Neural crest cell (in vitro differentiated cells): ENCODE results near the gene SCAMP5. TPM values are rescaled to one million over a fixed set of nuclear protein-coding genes. Genes with fewer than 3 reads are reported as not detected.

ENCODE experiments used
- DNase-seq: peaks from one replicate; pipeline ENCODE4 v3.0.0; 2021; ENCODE audit warnings: low read depth, mixed read lengths, low spot score
- H3K27ac Mint-ChIP-seq: one replicate; pipeline ENCODE4 v1.8.0; 2021; ENCODE audit warnings: mild to moderate bottlenecking, mixed read lengths; ENCODE audit not compliant: unreplicated experiment
- H3K27me3 Mint-ChIP-seq: 2 replicates; pipeline ENCODE4 v1.8.0; 2021; ENCODE audit warnings: low read depth, mild to moderate bottlenecking, mixed read lengths
- H3K36me3 Mint-ChIP-seq: 2 replicates; pipeline ENCODE4 v1.8.0; 2021; ENCODE audit warnings: low read depth, mild to moderate bottlenecking, mixed read lengths
- H3K4me1 Mint-ChIP-seq: 2 replicates; pipeline ENCODE4 v1.8.0; 2021; ENCODE audit warnings: mixed read lengths
- H3K4me3 Mint-ChIP-seq: one replicate; pipeline ENCODE4 v1.8.0; 2021; ENCODE audit warnings: mild to moderate bottlenecking, mixed read lengths
- H3K9me3 Mint-ChIP-seq: 2 replicates; pipeline ENCODE4 v1.8.0; 2021; ENCODE audit warnings: mixed read lengths
- CTCF ChIP-seq: fragments of 200-600 bp; sonication (generic); conservative IDR thresholded peaks from 2 replicates; pipeline ENCODE4 v1.5.0; 2021; ENCODE audit warnings: antibody characterized with exemption, mild to moderate bottlenecking
- total RNA-seq: library from RNA; stranded (reverse); gene quantifications from 2 replicates; pipeline ENCODE4 v1.2.1, GENCODE V29; 2021

SCAMP5 gene
- total RNA-seq, 1 donor from 2014 or later = 39.4 TPM

- Mint-ChIP-seq H3K27me3 (peaks cover 69% of the 10 kb centered on the region), H3K9me3 (no peaks in the 10 kb centered on the region), H3K4me3 (no peak overlapping the region), H3K4me1 (no peaks in the 10 kb centered on the region), H3K27ac (no peak overlapping the region), H3K36me3 (no peaks in the 10 kb centered on the region)
- peak; percentile 60 for TF ChIP-seq CTCF
- DNase-seq = no peak
Measured at GRCh38 chr15:74988007-74988800, 7.2 kb upstream of the SCAMP5 start.

GRCh38 chr15:74989527-74989926 is 5.8 kb upstream of the SCAMP5 start:
- Mint-ChIP-seq H3K4me3 (no peak overlapping the region), H3K4me1 (peaks cover 1% of the 10 kb centered on the region), H3K9me3 (no peaks in the 10 kb centered on the region), H3K27ac (no peak overlapping the region), H3K36me3 (no peaks in the 10 kb centered on the region), H3K27me3 (peaks cover 68% of the 10 kb centered on the region)
- no peak for DNase-seq
- no peak for TF ChIP-seq CTCF

- no peak for TF ChIP-seq CTCF
- Mint-ChIP-seq H3K4me3 (no peak overlapping the region), H3K27me3 (peaks cover 73% of the 10 kb centered on the region), H3K4me1 (peaks cover 16% of the 10 kb centered on the region), H3K36me3 (peaks cover 4% of the 10 kb centered on the region), H3K9me3 (peaks cover 4% of the 10 kb centered on the region), H3K27ac (no peak overlapping the region)
- no peak for DNase-seq
Measured at GRCh38 chr15:74992619-74993018, 2.7 kb upstream of the SCAMP5 start.

- H3K4me3 Mint-ChIP-seq = peak overlapping the region; percentile 87
Measured at GRCh38 chr15:74994236-74994635, 1.1 kb upstream of the SCAMP5 start.

GRCh38 chr15:74994685-74995084 is 678 bp upstream of the SCAMP5 start:
- Mint-ChIP-seq H3K9me3 (peaks cover 5% of the 10 kb centered on the region), H3K4me1 (peaks cover 16% of the 10 kb centered on the region), H3K27ac (no peak overlapping the region), H3K27me3 (peaks cover 65% of the 10 kb centered on the region), H3K36me3 (peaks cover 10% of the 10 kb centered on the region), H3K4me3 (peak overlapping the region; percentile 87)
- no peak for TF ChIP-seq CTCF
- DNase-seq = no peak

More at GRCh38 chr15:74994236-74994635, 1.1 kb upstream of the SCAMP5 start:
- Mint-ChIP-seq H3K27ac (no peak overlapping the region), H3K4me1 (peaks cover 16% of the 10 kb centered on the region), H3K9me3 (peaks cover 5% of the 10 kb centered on the region), H3K36me3 (peaks cover 10% of the 10 kb centered on the region), H3K27me3 (peaks cover 69% of the 10 kb centered on the region)
- no peak for TF ChIP-seq CTCF
- DNase-seq = no peak
